Caco-2 (cell line): ENCODE results near the gene UNCX. TPM values are rescaled to one million over a fixed set of nuclear protein-coding genes. Genes with fewer than 3 reads are reported as not detected.

Experiments used
- BruUV-seq: library from RNA; stranded (reverse); fragments of 400-500 nt; replicated peaks from 2 replicates; lab custom pipeline; 2021; lab: Mats Ljungman, UMichigan
- CTCF ChIA-PET: fragments of 300-600 bp; sonication (Branson Sonifier 250); formaldehyde crosslinking; loops from one replicate; lab custom pipeline; 2022; ENCODE audit warnings: antibody characterized with exemption; lab: Charles Lee
- POLR2A ChIA-PET: fragments of 300-600 bp; sonication (Branson Sonifier 250); formaldehyde crosslinking; loops from one replicate; lab custom pipeline; 2022; ENCODE audit warnings: antibody characterized with exemption; lab: Charles Lee
- DNase-seq, 2 experiments: peaks; one replicate each; pipeline versions ENCODE4 v3.0.0 to v3.0.0-alpha.2; 2020 to 2022
- H3K27me3 ChIP-seq: replicated peaks from 2 replicates; pipeline ENCODE4 v1.6.0; 2011; ENCODE audit warnings: low read length; ENCODE audit not compliant: control insufficient read depth, insufficient read depth
- H3K36me3 ChIP-seq: 2 replicates; pipeline ENCODE4 v1.5.1; 2011; ENCODE audit warnings: low read length; ENCODE audit not compliant: control insufficient read depth, insufficient read depth
- H3K4me1 ChIP-seq: fragments of 250-450 bp; sonication (Bioruptor Pico); 2 replicates; pipeline ENCODE4 v1.5.1; 2020; ENCODE audit warnings: mild to moderate bottlenecking
- H3K4me3 ChIP-seq: 2 replicates; pipeline ENCODE4 v1.5.1; 2011; ENCODE audit warnings: low read depth, mild to moderate bottlenecking, control low read depth, low read length
- H3K9me3 ChIP-seq: fragments of 250-450 bp; sonication (Bioruptor Pico); 2 replicates; pipeline ENCODE4 v1.5.1; 2020; ENCODE audit warnings: mild to moderate bottlenecking, moderate library complexity
- H3K27ac Mint-ChIP-seq: one replicate; pipeline ENCODE4 v1.8.0; 2022; ENCODE audit warnings: mixed read lengths; ENCODE audit not compliant: unreplicated experiment
- H3K27me3 Mint-ChIP-seq: one replicate; pipeline ENCODE4 v1.8.0; 2022; ENCODE audit warnings: mixed read lengths; ENCODE audit not compliant: insufficient read depth, unreplicated experiment
- H3K36me3 Mint-ChIP-seq: one replicate; pipeline ENCODE4 v1.8.0; 2022; ENCODE audit warnings: mild to moderate bottlenecking, mixed read lengths; ENCODE audit not compliant: insufficient read depth, unreplicated experiment
- H3K4me1 Mint-ChIP-seq: one replicate; pipeline ENCODE4 v1.8.0; 2022; ENCODE audit warnings: low read depth, mixed read lengths; ENCODE audit not compliant: unreplicated experiment
- H3K4me3 Mint-ChIP-seq: one replicate; pipeline ENCODE4 v1.8.0; 2022; ENCODE audit warnings: mild to moderate bottlenecking, moderate library complexity, mixed read lengths; ENCODE audit not compliant: unreplicated experiment
- H3K9me3 Mint-ChIP-seq: one replicate; pipeline ENCODE4 v1.8.0; 2022; ENCODE audit warnings: mixed read lengths; ENCODE audit not compliant: unreplicated experiment
- intact Hi-C: fragments of 100-400 bp; cut with micrococcal nuclease; formaldehyde crosslinking; loops from one replicate; pipeline ENCODE4 v1.10.0; 2022; ENCODE audit not compliant: unreplicated experiment
- total RNA-seq: library from RNA; stranded (reverse); gene quantifications from 2 replicates; pipeline ENCODE4 v1.2.3, GENCODE V29; 2022
- TF ChIP-seq, protein P1 (sequence below), 2 experiments: fragments of 200-600 bp in 1 of 2; IDR thresholded peaks; 1 replicate in 1 of 2; 2 replicates in 1 of 2; pipeline versions ENCODE4 v1.5.1 to v1.8.0; 2011 to 2022; ENCODE audit warnings: antibody characterized with exemption in 1 of 2, control low read depth in 1 of 2, inconsistent platforms in 1 of 2, low read depth in 1 of 2, low read length in 1 of 2, mild to moderate bottlenecking in 1 of 2, moderate library complexity in 1 of 2; ENCODE audit not compliant: insufficient read depth in 1 of 2, severe bottlenecking in 1 of 2, unreplicated experiment in 1 of 2

The UNCX gene
- total RNA-seq, 1 experiment from 2014 or later = not detected

GRCh38 chr7:1269336-1269890 is 36.7 kb downstream of the UNCX start:
- POLR2A ChIA-PET = no interaction called here
- no peak for DNase-seq
- H3K36me3 Mint-ChIP-seq = no peaks in the 10 kb centered on the region
- no TSS peak for BruUV-seq
- H3K27ac Mint-ChIP-seq = no peak overlapping the region
- H3K27me3 Mint-ChIP-seq = peaks cover 35% of the 10 kb centered on the region
- no peak overlapping the region for H3K4me3 Mint-ChIP-seq
- no peaks in the 10 kb centered on the region for H3K36me3 ChIP-seq
- no peaks in the 10 kb centered on the region for H3K27me3 ChIP-seq
- CTCF ChIA-PET = no interaction called here
- intact Hi-C loops = no loop called here
- H3K9me3 Mint-ChIP-seq = no peaks in the 10 kb centered on the region
- peaks cover 4% of the 10 kb centered on the region; the same call in 1 of the 2 replicates for H3K9me3 ChIP-seq
- H3K4me1 Mint-ChIP-seq = no peaks in the 10 kb centered on the region
- H3K4me1 ChIP-seq = no peaks in the 10 kb centered on the region
- TF ChIP-seq, protein P1, sequence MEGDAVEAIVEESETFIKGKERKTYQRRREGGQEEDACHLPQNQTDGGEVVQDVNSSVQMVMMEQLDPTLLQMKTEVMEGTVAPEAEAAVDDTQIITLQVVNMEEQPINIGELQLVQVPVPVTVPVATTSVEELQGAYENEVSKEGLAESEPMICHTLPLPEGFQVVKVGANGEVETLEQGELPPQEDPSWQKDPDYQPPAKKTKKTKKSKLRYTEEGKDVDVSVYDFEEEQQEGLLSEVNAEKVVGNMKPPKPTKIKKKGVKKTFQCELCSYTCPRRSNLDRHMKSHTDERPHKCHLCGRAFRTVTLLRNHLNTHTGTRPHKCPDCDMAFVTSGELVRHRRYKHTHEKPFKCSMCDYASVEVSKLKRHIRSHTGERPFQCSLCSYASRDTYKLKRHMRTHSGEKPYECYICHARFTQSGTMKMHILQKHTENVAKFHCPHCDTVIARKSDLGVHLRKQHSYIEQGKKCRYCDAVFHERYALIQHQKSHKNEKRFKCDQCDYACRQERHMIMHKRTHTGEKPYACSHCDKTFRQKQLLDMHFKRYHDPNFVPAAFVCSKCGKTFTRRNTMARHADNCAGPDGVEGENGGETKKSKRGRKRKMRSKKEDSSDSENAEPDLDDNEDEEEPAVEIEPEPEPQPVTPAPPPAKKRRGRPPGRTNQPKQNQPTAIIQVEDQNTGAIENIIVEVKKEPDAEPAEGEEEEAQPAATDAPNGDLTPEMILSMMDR (IDR thresholded peaks at IDR 0.05; ENCODE audit: insufficient read depth in 1 of 2, low read depth in 1 of 2, low read length in 1 of 2, severe bottlenecking in 1 of 2, unreplicated experiment in 1 of 2) = no peak
- H3K4me3 ChIP-seq = no peak overlapping the region

- no peaks in the 10 kb centered on the region for H3K36me3 Mint-ChIP-seq
- H3K9me3 Mint-ChIP-seq = no peaks in the 10 kb centered on the region
- no peak for DNase-seq
- Histone ChIP-seq H3K36me3 (no peaks in the 10 kb centered on the region), H3K4me3 (no peak overlapping the region), H3K27me3 (no peaks in the 10 kb centered on the region), H3K4me1 (no peaks in the 10 kb centered on the region), H3K9me3 (peaks cover 4% of the 10 kb centered on the region; the same call in 1 of the 2 replicates)
- TF ChIP-seq, protein P1 (IDR thresholded peaks at IDR 0.05; ENCODE audit: insufficient read depth in 1 of 2, low read depth in 1 of 2, low read length in 1 of 2, severe bottlenecking in 1 of 2, unreplicated experiment in 1 of 2) = no peak
- CTCF ChIA-PET = no interaction called here
- BruUV-seq = no TSS peak
- intact Hi-C loops = no loop called here
- H3K4me1 Mint-ChIP-seq = no peaks in the 10 kb centered on the region
- no peak overlapping the region for H3K27ac Mint-ChIP-seq
- POLR2A ChIA-PET = no interaction called here
- H3K27me3 Mint-ChIP-seq = peaks cover 30% of the 10 kb centered on the region
- no peak overlapping the region for H3K4me3 Mint-ChIP-seq
Observed at GRCh38 chr7:1270181-1270580, 37.5 kb downstream of the UNCX start.

DNA sequence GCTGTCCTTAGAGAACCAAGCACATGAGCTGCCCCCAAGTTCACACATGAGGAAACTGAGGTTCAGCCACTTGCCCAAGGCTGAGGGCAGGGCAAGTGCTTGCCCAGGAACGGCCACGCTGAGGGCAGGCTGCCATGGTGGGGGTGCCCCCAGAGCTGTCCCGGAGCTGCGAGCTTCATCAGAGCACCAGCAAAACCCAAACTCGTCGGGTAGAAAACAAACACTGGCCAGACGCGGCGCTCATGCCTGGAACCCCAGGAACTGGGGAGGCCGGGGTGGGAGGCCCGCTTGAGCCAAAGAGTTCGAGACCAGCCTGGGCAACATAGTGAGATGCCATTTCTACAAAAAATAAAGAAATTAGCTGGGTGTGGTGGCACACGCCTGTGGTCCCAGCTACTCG is 38.4 kb downstream of the UNCX start:
- Histone ChIP-seq H3K4me1 (no peaks in the 10 kb centered on the region), H3K36me3 (no peaks in the 10 kb centered on the region), H3K27me3 (no peaks in the 10 kb centered on the region), H3K4me3 (no peak overlapping the region), H3K9me3 (peaks cover 4% of the 10 kb centered on the region; the same call in 1 of the 2 replicates)
- ChIA-PET POLR2A (no interaction called here), CTCF (no interaction called here)
- Mint-ChIP-seq H3K4me1 (no peaks in the 10 kb centered on the region), H3K9me3 (no peaks in the 10 kb centered on the region), H3K27me3 (peaks cover 22% of the 10 kb centered on the region), H3K27ac (no peak overlapping the region), H3K4me3 (no peak overlapping the region), H3K36me3 (no peaks in the 10 kb centered on the region)
- TF ChIP-seq, protein P1 (IDR thresholded peaks at IDR 0.05; ENCODE audit: insufficient read depth in 1 of 2, low read depth in 1 of 2, low read length in 1 of 2, severe bottlenecking in 1 of 2, unreplicated experiment in 1 of 2) = no peak
- BruUV-seq = no TSS peak
- no peak for DNase-seq
- intact Hi-C loops = no loop called here
